GM12865 (cell line): Measurements from ENCODE around the gene MYOF.

Source experiments
- DNase-seq: peaks from one replicate; pipeline ENCODE4 v3.0.0; 2010; ENCODE audit warnings: low read depth
- H3K4me3 ChIP-seq: 2 replicates; pipeline ENCODE4 v1.5.1; 2011; ENCODE audit warnings: mild to moderate bottlenecking, low read depth, low read length, control low read depth
- TF ChIP-seq, protein P1 (sequence below): IDR thresholded peaks from 2 replicates; pipeline ENCODE4 v1.5.1; 2011; ENCODE audit warnings: low read length, control low read depth, low read depth, inconsistent platforms; ENCODE audit not compliant: insufficient read depth; ENCODE audit errors: missing control alignments

MYOF gene

DNA sequence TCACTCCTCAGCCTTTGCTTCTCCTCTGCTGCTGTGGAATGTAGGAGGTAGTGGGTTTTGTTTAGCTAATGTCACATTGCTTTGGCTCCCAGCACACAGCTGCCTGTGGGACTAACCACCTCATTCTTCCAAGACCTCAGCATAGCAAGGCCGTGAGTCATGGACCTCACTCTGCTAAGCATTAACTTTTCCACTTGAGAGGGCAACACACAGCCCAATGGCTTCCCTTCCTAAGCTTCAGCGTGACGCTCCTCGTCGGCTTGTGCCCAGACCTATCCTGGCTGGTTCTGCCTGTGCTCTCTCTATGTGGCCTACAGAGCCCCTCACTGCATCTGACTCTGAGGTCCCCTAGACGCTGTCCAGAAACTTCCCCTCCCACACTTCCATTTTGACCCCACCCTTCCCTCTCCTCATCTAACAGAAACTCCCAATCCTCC, 23.3 kb downstream of the MYOF start:
- TF ChIP-seq, protein P1, sequence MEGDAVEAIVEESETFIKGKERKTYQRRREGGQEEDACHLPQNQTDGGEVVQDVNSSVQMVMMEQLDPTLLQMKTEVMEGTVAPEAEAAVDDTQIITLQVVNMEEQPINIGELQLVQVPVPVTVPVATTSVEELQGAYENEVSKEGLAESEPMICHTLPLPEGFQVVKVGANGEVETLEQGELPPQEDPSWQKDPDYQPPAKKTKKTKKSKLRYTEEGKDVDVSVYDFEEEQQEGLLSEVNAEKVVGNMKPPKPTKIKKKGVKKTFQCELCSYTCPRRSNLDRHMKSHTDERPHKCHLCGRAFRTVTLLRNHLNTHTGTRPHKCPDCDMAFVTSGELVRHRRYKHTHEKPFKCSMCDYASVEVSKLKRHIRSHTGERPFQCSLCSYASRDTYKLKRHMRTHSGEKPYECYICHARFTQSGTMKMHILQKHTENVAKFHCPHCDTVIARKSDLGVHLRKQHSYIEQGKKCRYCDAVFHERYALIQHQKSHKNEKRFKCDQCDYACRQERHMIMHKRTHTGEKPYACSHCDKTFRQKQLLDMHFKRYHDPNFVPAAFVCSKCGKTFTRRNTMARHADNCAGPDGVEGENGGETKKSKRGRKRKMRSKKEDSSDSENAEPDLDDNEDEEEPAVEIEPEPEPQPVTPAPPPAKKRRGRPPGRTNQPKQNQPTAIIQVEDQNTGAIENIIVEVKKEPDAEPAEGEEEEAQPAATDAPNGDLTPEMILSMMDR: no peak
- H3K4me3 ChIP-seq: no peak overlapping the region
- DNase-seq: no peak

DNA sequence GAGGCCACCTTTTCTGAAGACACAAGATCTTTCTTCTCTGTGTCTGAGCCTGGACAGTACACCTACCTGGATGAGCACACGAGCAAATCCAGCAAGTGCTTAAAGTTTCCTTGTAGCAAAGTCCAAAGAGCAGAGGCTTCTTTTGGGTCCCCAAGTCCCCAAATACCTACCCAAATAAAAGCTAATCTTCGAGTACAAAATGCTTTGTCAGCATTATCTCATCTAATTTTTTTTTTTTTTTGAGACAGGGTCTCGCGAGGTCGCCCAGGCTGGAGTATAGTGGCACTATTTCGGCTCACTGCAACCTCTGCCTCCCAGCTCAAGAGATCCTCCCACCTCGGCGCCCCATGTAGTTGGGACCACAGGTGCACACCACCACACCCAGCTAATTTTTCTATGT, 24.6 kb downstream of the MYOF start:
- TF ChIP-seq, protein P1: no peak
- DNase-seq: no peak
- H3K4me3 ChIP-seq: no peak overlapping the region

DNA sequence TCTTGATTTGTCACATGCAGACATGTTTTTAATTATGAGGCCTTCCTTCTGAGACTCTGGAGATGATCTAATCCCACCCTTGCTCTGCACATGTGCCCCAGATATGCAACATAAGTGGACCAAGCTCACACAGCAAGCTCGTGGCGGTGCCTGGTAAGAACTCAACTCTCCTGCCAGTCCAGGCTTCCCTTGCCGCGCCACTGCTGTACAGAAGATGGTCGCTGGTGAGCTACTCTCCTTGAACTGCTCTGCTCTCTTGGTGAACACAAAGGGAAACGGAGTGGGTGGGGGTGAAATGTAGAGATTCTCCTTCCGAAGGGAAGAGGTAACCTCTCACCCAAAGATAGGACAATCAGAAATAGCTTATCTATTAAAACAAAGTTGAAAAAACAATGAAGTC, 25.7 kb downstream of the MYOF start:
- TF ChIP-seq, protein P1: no peak
- no peak overlapping the region for H3K4me3 ChIP-seq
- DNase-seq: no peak

DNA sequence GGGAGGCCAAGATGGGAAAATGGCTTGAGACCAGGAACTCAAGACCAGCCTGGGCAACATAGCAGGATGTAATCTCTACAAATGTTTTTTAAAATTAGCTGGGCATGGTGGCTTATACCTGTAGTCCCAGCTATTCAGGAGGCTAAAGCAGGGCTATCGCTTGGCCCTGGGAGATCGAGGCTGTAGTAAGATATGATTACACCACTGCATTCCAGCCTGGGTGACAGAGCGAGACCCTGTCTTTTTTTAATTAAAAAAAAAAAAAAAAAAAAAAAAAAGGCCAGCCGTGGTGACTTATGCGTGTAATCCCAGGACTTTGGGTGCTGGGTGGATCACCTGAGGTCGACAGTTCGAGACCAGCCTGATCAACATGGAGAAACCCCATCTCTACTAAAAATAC, 27.4 kb downstream of the MYOF start:
- TF ChIP-seq, protein P1: no peak
- no peak overlapping the region for H3K4me3 ChIP-seq
- no peak for DNase-seq

DNA sequence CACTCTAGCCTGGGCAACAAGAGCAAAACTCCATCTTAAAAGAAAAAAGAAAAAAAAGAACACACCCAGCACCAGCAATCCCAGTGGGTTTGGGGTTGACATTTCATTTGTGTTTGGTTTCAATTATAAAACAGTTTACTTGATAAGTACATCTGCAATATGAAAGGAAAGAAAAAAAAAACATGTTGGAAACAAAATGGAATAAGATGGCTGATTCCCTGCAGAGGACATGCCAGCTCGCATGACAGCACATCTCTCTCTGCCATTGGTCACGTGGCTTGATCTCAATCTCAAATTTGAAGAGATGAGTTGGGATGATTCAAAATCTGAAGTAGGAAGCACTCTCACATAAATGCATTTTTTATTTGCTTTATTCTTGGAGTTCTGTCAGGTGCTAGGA, 28.0 kb downstream of the MYOF start:
- no peak overlapping the region for H3K4me3 ChIP-seq
- DNase-seq: no peak
- TF ChIP-seq, protein P1: no peak

DNA sequence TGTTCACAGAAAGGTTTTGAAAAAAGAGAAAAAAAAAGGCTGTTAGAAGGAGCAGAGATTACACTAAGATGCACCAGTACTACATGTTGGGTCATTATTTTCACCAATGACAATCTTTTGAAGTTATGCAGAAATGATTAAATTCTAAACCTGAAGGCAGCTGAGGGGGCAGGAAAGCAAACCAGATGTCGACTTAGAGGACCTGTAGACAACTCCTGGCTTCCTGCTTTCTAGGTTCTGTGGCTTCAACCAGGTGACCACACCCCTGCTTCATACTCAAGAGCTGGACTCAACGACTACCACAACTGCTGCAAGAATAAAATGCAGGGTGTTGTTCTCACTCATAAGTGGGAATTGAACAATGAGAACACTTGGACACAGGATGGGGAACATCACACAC, 30.0 kb downstream of the MYOF start:
- peak; percentile 62 for DNase-seq
- TF ChIP-seq, protein P1: no peak

DNA sequence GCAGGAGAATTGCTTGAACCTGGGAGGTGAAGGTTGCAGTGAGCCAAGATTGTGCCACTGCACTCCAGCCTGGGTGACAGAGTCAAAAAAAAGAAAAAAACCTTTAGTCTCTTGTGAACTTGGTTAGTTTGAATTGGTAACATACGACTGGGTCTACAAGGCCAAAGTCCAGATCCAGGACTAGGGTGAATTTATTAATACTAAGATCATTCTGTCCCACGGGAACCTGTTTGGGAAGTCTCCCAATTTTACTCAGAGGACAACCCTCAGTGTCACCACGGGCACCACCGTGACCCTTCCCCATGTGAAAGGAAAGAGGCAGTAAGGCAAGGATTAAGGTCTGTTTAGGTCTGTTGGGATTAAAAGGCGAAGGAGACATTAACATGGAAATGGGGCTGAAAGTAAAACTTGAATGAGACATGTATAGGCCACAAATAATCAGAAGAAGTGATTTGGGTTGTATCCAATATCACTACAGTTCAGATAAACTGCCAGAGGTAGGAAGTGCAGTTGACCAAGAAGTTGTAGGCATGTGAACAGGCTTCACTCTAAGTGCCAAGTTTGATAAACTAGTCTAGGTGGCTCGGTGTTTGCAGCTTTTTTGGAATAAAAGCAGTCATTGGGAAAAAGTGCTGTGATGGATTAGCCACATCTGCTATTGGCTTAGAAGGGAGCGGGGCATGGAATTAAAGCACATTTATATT, 30.7 kb downstream of the MYOF start:
- TF ChIP-seq, protein P1: no peak
- no peak overlapping the region for H3K4me3 ChIP-seq
- DNase-seq: no peak

More for the DNA sequence above, 30.0 kb downstream of the MYOF start:
- H3K4me3 ChIP-seq: no peak overlapping the region
